ENCODE results near the gene LRRC23. TPM values are rescaled to one million over a fixed set of nuclear protein-coding genes. Genes with fewer than 3 reads are reported as not detected.

The LRRC23 gene
- total and polyA plus RNA-seq, 2 of the 13 experiments (the other 11 are each of a cell fraction or from before 2014, with no cell fraction given), result 6.0 to 7.8 TPM

DNA sequence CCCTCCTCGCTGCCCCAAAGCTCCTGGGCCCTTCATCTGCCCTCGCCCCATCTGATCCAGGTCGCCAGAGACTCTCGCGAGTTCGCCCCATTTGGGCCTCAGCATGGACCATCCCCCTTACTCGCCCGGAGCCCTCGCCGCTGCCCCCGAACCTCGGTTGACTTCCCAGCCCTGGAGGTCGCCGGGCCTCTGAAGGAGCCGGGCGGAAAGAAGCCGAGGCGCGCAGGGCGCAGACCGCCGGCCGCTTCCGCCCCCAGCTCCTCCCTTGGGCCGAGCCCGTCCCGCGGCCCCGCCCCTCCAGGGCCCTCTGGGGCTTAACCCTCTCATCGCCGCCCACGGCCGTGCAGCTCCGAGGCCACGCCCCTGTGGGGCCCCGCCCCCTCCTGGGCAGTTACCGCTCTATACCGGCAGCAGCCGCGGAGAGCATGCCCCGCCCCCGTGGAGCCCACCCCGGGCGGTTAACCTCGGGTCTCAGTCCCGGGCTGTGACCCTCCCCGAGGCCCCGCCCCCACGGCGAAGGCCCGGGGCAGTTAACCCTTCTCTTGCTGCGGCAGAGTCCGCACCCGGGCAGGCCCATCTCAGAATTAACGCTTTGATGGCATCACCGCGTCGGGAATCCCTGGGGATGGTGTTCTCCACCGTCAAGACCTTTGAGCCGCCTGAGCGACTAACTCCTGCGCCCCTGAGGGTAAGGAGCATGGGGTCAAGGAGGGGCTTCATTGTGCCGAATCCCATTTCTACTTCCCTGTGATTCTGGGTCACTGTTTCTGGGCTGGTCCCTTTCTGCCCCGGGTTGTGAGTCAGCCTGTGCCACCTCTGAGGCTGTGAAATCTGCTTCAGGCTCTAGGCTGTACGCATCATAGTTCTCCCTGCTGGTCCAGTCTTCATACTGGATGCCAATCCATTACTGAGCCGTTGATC lies 31.3 kb upstream of the LRRC23 start, which contains the start of gene SPSB2 (continued):
- TF ChIP-seq, protein P1, sequence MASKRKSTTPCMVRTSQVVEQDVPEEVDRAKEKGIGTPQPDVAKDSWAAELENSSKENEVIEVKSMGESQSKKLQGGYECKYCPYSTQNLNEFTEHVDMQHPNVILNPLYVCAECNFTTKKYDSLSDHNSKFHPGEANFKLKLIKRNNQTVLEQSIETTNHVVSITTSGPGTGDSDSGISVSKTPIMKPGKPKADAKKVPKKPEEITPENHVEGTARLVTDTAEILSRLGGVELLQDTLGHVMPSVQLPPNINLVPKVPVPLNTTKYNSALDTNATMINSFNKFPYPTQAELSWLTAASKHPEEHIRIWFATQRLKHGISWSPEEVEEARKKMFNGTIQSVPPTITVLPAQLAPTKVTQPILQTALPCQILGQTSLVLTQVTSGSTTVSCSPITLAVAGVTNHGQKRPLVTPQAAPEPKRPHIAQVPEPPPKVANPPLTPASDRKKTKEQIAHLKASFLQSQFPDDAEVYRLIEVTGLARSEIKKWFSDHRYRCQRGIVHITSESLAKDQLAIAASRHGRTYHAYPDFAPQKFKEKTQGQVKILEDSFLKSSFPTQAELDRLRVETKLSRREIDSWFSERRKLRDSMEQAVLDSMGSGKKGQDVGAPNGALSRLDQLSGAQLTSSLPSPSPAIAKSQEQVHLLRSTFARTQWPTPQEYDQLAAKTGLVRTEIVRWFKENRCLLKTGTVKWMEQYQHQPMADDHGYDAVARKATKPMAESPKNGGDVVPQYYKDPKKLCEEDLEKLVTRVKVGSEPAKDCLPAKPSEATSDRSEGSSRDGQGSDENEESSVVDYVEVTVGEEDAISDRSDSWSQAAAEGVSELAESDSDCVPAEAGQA (IDR thresholded peaks at IDR 0.05; ENCODE audit: low read depth), result no peak
- TF ChIP-seq, protein P1 (CRISPR knock-in tag; IDR thresholded peaks at IDR 0.05; ENCODE audit: borderline replicate concordance), result no peak
- TF ChIP-seq CBX2 (IDR thresholded peaks at IDR 0.05; ENCODE audit: low read depth, low read length) (no peak), CBX2 (CRISPR knock-in tag; IDR thresholded peaks at IDR 0.05; ENCODE audit: low read depth) (no peak), ZNF615 (CRISPR knock-in tag; IDR thresholded peaks at IDR 0.05; ENCODE audit: borderline replicate concordance) (no peak), ZFP36 (IDR thresholded peaks at IDR 0.05; ENCODE audit: borderline replicate concordance, low read depth, low read length, partially characterized antibody) (no peak), RBFOX2 (IDR thresholded peaks at IDR 0.05; ENCODE audit: low read depth, low read length) (peak; percentile 84), KDM6A (CRISPR knock-in tag; IDR thresholded peaks at IDR 0.05; ENCODE audit: low read depth) (no peak), ZNF317 (CRISPR knock-in tag; IDR thresholded peaks at IDR 0.05) (no peak), SIX1 (CRISPR knock-in tag; IDR thresholded peaks at IDR 0.05; ENCODE audit: borderline replicate concordance) (no peak), TBX3 (IDR thresholded peaks at IDR 0.05; ENCODE audit: borderline replicate concordance) (no peak), ZNF256 (CRISPR knock-in tag; conservative IDR thresholded peaks at IDR 0.05) (no peak), STAT5B (CRISPR knock-in tag; IDR thresholded peaks at IDR 0.05) (no peak), YEATS2 (CRISPR knock-in tag; IDR thresholded peaks at IDR 0.05; ENCODE audit: borderline replicate concordance) (peak; percentile 53; the same call in 1 of the 2 replicates), NFYB (CRISPR knock-in tag; IDR thresholded peaks at IDR 0.05) (0 out of 2 replicates have a peak, but pooled peaks have one; percentile 14)
- TF ChIP-seq, protein P2, sequence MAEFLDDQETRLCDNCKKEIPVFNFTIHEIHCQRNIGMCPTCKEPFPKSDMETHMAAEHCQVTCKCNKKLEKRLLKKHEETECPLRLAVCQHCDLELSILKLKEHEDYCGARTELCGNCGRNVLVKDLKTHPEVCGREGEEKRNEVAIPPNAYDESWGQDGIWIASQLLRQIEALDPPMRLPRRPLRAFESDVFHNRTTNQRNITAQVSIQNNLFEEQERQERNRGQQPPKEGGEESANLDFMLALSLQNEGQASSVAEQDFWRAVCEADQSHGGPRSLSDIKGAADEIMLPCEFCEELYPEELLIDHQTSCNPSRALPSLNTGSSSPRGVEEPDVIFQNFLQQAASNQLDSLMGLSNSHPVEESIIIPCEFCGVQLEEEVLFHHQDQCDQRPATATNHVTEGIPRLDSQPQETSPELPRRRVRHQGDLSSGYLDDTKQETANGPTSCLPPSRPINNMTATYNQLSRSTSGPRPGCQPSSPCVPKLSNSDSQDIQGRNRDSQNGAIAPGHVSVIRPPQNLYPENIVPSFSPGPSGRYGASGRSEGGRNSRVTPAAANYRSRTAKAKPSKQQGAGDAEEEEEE (CRISPR knock-in tag; IDR thresholded peaks at IDR 0.05; ENCODE audit: borderline replicate concordance), result no peak
- TF ChIP-seq, protein P3, sequence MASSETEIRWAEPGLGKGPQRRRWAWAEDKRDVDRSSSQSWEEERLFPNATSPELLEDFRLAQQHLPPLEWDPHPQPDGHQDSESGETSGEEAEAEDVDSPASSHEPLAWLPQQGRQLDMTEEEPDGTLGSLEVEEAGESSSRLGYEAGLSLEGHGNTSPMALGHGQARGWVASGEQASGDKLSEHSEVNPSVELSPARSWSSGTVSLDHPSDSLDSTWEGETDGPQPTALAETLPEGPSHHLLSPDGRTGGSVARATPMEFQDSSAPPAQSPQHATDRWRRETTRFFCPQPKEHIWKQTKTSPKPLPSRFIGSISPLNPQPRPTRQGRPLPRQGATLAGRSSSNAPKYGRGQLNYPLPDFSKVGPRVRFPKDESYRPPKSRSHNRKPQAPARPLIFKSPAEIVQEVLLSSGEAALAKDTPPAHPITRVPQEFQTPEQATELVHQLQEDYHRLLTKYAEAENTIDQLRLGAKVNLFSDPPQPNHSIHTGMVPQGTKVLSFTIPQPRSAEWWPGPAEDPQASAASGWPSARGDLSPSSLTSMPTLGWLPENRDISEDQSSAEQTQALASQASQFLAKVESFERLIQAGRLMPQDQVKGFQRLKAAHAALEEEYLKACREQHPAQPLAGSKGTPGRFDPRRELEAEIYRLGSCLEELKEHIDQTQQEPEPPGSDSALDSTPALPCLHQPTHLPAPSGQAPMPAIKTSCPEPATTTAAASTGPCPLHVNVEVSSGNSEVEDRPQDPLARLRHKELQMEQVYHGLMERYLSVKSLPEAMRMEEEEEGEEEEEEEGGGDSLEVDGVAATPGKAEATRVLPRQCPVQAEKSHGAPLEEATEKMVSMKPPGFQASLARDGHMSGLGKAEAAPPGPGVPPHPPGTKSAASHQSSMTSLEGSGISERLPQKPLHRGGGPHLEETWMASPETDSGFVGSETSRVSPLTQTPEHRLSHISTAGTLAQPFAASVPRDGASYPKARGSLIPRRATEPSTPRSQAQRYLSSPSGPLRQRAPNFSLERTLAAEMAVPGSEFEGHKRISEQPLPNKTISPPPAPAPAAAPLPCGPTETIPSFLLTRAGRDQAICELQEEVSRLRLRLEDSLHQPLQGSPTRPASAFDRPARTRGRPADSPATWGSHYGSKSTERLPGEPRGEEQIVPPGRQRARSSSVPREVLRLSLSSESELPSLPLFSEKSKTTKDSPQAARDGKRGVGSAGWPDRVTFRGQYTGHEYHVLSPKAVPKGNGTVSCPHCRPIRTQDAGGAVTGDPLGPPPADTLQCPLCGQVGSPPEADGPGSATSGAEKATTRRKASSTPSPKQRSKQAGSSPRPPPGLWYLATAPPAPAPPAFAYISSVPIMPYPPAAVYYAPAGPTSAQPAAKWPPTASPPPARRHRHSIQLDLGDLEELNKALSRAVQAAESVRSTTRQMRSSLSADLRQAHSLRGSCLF (CRISPR knock-in tag; IDR thresholded peaks at IDR 0.05; ENCODE audit: borderline replicate concordance), result no peak
